ENCODE measurements around the gene BTBD2. TPM values are rescaled to one million over a fixed set of nuclear protein-coding genes. Genes with fewer than 3 reads are reported as not detected.

BTBD2 gene
- total and polyA plus RNA-seq, 2 of the 13 experiments (the other 11 are each of a cell fraction or from before 2014, with no cell fraction given), result 28.1 to 45.3 TPM

DNA sequence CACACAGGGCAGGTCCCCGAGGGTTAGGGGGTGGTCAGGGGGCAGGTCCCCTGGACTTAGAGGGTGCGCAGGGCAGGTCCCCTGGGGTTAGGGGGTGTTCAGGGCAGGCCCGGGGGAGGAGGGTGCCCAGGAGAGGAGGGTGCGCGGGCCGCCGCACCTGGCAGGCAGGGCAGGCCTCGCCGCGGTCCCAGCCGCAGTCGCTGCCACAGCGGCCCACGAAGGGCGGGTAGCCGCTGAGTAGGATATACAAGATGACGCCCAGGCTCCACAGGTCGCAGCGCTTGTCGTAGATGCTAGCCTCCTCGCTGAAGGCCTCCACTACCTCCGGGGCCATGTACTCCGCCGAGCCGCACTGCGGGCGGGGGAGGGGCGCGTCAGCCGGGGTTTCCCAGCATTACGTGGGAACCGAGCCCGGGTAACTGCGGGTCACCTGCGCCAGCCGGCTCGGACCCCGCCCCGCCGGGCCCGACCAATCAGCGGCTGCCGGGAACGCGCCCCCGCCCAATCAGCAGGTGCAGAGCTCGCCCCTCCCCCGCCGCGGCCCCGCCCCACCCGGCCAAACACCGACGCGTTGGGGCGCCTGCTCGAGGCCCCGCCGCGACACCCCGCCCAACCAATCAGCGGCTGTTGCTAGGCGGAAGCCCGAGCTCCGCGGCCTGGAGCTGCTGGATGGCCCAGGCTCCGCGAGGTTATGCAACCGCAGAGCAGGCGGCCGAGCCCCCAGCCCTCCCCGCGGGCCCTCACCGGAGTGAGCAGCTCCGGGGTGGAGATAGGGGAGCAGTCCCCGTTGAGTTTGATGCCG lies 26.4 kb upstream of the BTBD2 start (continued):
- no peak for TF ChIP-seq ZNF317 (CRISPR knock-in tag; IDR thresholded peaks at IDR 0.05)
- TF ChIP-seq, protein P1, sequence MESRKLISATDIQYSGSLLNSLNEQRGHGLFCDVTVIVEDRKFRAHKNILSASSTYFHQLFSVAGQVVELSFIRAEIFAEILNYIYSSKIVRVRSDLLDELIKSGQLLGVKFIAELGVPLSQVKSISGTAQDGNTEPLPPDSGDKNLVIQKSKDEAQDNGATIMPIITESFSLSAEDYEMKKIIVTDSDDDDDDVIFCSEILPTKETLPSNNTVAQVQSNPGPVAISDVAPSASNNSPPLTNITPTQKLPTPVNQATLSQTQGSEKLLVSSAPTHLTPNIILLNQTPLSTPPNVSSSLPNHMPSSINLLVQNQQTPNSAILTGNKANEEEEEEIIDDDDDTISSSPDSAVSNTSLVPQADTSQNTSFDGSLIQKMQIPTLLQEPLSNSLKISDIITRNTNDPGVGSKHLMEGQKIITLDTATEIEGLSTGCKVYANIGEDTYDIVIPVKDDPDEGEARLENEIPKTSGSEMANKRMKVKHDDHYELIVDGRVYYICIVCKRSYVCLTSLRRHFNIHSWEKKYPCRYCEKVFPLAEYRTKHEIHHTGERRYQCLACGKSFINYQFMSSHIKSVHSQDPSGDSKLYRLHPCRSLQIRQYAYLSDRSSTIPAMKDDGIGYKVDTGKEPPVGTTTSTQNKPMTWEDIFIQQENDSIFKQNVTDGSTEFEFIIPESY (CRISPR knock-in tag; IDR thresholded peaks at IDR 0.05), result peak; percentile 91
- TF ChIP-seq RFXAP (CRISPR knock-in tag; IDR thresholded peaks at IDR 0.05; ENCODE audit: borderline replicate concordance), result peak; percentile 90
- TF ChIP-seq, protein P2, sequence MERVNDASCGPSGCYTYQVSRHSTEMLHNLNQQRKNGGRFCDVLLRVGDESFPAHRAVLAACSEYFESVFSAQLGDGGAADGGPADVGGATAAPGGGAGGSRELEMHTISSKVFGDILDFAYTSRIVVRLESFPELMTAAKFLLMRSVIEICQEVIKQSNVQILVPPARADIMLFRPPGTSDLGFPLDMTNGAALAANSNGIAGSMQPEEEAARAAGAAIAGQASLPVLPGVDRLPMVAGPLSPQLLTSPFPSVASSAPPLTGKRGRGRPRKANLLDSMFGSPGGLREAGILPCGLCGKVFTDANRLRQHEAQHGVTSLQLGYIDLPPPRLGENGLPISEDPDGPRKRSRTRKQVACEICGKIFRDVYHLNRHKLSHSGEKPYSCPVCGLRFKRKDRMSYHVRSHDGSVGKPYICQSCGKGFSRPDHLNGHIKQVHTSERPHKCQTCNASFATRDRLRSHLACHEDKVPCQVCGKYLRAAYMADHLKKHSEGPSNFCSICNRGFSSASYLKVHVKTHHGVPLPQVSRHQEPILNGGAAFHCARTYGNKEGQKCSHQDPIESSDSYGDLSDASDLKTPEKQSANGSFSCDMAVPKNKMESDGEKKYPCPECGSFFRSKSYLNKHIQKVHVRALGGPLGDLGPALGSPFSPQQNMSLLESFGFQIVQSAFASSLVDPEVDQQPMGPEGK (CRISPR knock-in tag; IDR thresholded peaks at IDR 0.05), result peak; percentile 26; the same call in 1 of the 2 replicates
- TF ChIP-seq, protein P3, sequence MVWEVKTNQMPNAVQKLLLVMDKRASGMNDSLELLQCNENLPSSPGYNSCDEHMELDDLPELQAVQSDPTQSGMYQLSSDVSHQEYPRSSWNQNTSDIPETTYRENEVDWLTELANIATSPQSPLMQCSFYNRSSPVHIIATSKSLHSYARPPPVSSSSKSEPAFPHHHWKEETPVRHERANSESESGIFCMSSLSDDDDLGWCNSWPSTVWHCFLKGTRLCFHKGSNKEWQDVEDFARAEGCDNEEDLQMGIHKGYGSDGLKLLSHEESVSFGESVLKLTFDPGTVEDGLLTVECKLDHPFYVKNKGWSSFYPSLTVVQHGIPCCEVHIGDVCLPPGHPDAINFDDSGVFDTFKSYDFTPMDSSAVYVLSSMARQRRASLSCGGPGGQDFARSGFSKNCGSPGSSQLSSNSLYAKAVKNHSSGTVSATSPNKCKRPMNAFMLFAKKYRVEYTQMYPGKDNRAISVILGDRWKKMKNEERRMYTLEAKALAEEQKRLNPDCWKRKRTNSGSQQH (CRISPR knock-in tag; IDR thresholded peaks at IDR 0.05; ENCODE audit: low read depth), result no peak

DNA sequence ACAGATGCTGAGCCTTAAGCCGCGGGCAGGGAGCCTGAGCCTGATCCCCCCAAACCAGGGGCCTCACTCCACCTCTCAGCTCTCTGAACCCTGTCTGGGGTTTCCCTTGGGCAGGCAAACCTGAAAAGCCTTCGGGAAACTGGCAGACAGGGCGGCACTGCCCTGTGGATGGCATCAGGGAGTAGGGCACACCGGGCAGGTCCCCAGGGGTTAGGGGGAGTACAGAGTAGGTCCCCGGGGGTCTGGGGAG lies 25.8 kb upstream of the BTBD2 start:
- H2AFZ ChIP-seq (ENCODE audit: low read length), result no peak overlapping the region
- 100% methylated on average over 2 of the region's 6 CpGs for WGBS (ENCODE audit: low lambda C conversion rate)
- peaks cover 21 to 52% of the 10 kb centered on the region in 2 experiments for H3K36me3 ChIP-seq (replicated peaks in 1 of 2; ENCODE audit: control insufficient read depth in 1 of 2, insufficient read depth in 2 of 2, low read length in 2 of 2)
- FAIRE-seq, result no peak
- no peaks in the 10 kb centered on the region for H3K79me2 ChIP-seq (ENCODE audit: insufficient read depth, low read length)
- in situ Hi-C loops (cut with HindIII; ENCODE audit: extremely low pct_ligation_motif_present, low pct_unique_long_range_greater_than_20kb) (no loop called here), intact Hi-C loops (cut with micrococcal nuclease; ENCODE audit: unreplicated experiment) (no loop called here)
- TF ChIP-seq, protein P4, sequence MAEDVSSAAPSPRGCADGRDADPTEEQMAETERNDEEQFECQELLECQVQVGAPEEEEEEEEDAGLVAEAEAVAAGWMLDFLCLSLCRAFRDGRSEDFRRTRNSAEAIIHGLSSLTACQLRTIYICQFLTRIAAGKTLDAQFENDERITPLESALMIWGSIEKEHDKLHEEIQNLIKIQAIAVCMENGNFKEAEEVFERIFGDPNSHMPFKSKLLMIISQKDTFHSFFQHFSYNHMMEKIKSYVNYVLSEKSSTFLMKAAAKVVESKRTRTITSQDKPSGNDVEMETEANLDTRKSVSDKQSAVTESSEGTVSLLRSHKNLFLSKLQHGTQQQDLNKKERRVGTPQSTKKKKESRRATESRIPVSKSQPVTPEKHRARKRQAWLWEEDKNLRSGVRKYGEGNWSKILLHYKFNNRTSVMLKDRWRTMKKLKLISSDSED (CRISPR knock-in tag; IDR thresholded peaks at IDR 0.05), result no peak
- no peak for TF ChIP-seq IRX3 (CRISPR knock-in tag; IDR thresholded peaks at IDR 0.05; ENCODE audit: borderline replicate concordance, low read depth)
- no peak for TF ChIP-seq NFIC (IDR thresholded peaks at IDR 0.05; ENCODE audit: low read length)
- TF ChIP-seq, protein P5, sequence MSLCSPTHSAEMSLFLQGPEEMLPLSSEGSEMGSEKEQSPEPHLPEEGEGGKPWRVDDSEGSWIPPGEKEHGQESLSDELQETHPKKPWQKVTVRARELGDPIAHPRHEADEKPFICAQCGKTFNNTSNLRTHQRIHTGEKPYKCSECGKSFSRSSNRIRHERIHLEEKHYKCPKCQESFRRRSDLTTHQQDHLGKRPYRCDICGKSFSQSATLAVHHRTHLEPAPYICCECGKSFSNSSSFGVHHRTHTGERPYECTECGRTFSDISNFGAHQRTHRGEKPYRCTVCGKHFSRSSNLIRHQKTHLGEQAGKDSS (CRISPR knock-in tag; IDR thresholded peaks at IDR 0.05; ENCODE audit: borderline replicate concordance, low read depth), result no peak
- TF ChIP-seq, protein P6, sequence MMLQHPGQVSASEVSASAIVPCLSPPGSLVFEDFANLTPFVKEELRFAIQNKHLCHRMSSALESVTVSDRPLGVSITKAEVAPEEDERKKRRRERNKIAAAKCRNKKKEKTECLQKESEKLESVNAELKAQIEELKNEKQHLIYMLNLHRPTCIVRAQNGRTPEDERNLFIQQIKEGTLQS (CRISPR knock-in tag; IDR thresholded peaks at IDR 0.05), result no peak
- TF ChIP-seq KAT7 (CRISPR knock-in tag; IDR thresholded peaks at IDR 0.05; ENCODE audit: borderline replicate concordance), result no peak
- no peak for TF ChIP-seq REL (CRISPR knock-in tag; conservative IDR thresholded peaks at IDR 0.05)
- H3K4me3 ChIP-seq (replicated peaks in 1 of 3; ENCODE audit: insufficient read depth in 1 of 3, low read depth in 2 of 3, low read length in 3 of 3), result no peak overlapping the region
- BruUV-seq (replicated peaks), result no TSS peak
- H3K4me1 ChIP-seq (ENCODE audit: insufficient read depth, low read length), result no peaks in the 10 kb centered on the region
- H3K4me2 ChIP-seq (ENCODE audit: low read depth, low read length), result no peak overlapping the region
- H4K20me1 ChIP-seq (ENCODE audit: insufficient read depth, low read length), result 0 out of 2 replicates have a peak, but pooled peaks cover 8% of the 10 kb centered on the region
- H3K9ac ChIP-seq (ENCODE audit: insufficient read depth, low read depth, low read length), result no peak overlapping the region
- no peak overlapping the region for H3K27ac ChIP-seq (ENCODE audit: extremely low read length, insufficient read depth, low read length)
- CTCF ChIA-PET (ENCODE audit: low intra/inter-chr PET ratio, low total read pairs), result no interaction called here
- no peaks in the 10 kb centered on the region for H3K9me3 ChIP-seq (ENCODE audit: low read length)
- no peaks in the 10 kb centered on the region for H3K27me3 ChIP-seq (ENCODE audit: control insufficient read depth in 1 of 2, insufficient read depth in 2 of 2, low read length in 2 of 2)
- no peak for ATAC-seq
- DNase-seq (ENCODE audit: low spot score), result no peak
- POLR2A ChIA-PET, result interaction anchor here (1.5 kb wide), 1 partner anchor 10 kb away, joined by 5 read pairs; no protein-coding TSS in a partner anchor

Measured in HepG2 (cell line).